B cell (primary cell): Measurements from ENCODE around the gene EPHB6. TPM values are rescaled to one million over a fixed set of nuclear protein-coding genes. Genes with fewer than 3 reads are reported as not detected.

Experiments
- ATAC-seq: fragments of 200-7000 bp; cut with Tn5 transposase; one replicate; pipeline ENCODE4 v1.10.0; 2021; ENCODE audit warnings: low read depth, mild to moderate bottlenecking, moderate number of reproducible peaks, moderate library complexity
- CTCF ChIA-PET: fragments of 350-600 bp; sonication (Branson Sonifier 250); formaldehyde crosslinking; loops from one replicate; lab custom pipeline; 2021; ENCODE audit warnings: antibody characterized with exemption, inconsistent platforms; lab: Charles Lee
- POLR2A ChIA-PET: fragments of 350-600 bp; sonication (Branson Sonifier 250); formaldehyde crosslinking; loops from one replicate; lab custom pipeline; 2021; ENCODE audit warnings: antibody characterized with exemption; lab: Charles Lee
- DNase-seq: peaks from one replicate; pipeline ENCODE4 v3.0.0; 2013
- H2AFZ ChIP-seq: 2 replicates; pipeline ENCODE4 v1.6.1; 2012; ENCODE audit warnings: mild to moderate bottlenecking, low read depth, low read length; ENCODE audit not compliant: insufficient read depth, poor library complexity, severe bottlenecking
- H3K27ac ChIP-seq, 2 donors: 1 replicate in 1 of 2; 2 replicates in 1 of 2; pipeline ENCODE4 v1.5.1; 2012 to 2013; ENCODE audit warnings: low read length in 2 of 2, mild to moderate bottlenecking in 2 of 2, moderate library complexity in 1 of 2
- H3K27me3 ChIP-seq, 4 experiments: fragments of 200-600 bp in 1 of 4; sonication (generic) in 1 of 4; replicated peaks in 1 of 4; 1 replicate in 2 of 4; 2 replicates in 2 of 4; pipeline versions ENCODE4 v1.6.1 to v1.7.0; 2013 to 2016; ENCODE audit warnings: low read length in 3 of 4, mild to moderate bottlenecking in 2 of 4, mixed read lengths in 1 of 4, moderate library complexity in 1 of 4; ENCODE audit not compliant: insufficient read depth in 4 of 4, control insufficient read depth in 3 of 4; ENCODE audit errors: control extremely low read depth in 1 of 4
- H3K36me3 ChIP-seq, 2 experiments: replicated peaks in 1 of 2; 1 replicate in 1 of 2; 2 replicates in 1 of 2; pipeline versions ENCODE4 v1.6.1 to v1.7.1; 2013; ENCODE audit warnings: low read length in 1 of 2; ENCODE audit not compliant: insufficient read depth in 2 of 2, control insufficient read depth in 1 of 2; ENCODE audit errors: control extremely low read depth in 1 of 2, extremely low read depth in 1 of 2
- H3K4me1 ChIP-seq, 2 donors: fragments of 200-600 bp in 1 of 2; sonication (generic) in 1 of 2; 1 replicate in 1 of 2; 2 replicates in 1 of 2; pipeline versions ENCODE4 v1.5.1 to v1.6.1; 2013 to 2017; ENCODE audit warnings: low read length in 2 of 2; ENCODE audit not compliant: control insufficient read depth in 2 of 2, insufficient read depth in 2 of 2
- H3K4me2 ChIP-seq: replicated peaks from 2 replicates; pipeline ENCODE3; 2012; ENCODE audit warnings: mild to moderate bottlenecking, low read depth, low read length; ENCODE audit not compliant: poor library complexity, severe bottlenecking
- H3K4me3 ChIP-seq, 5 experiments: fragments of 200-600 bp in 1 of 5; sonication (generic) in 1 of 5; 1 replicate in 3 of 5; 2 replicates in 2 of 5; pipeline versions ENCODE4 v1.5.1 to v1.7.0; 2011 to 2016; ENCODE audit warnings: low read length in 4 of 5, mild to moderate bottlenecking in 4 of 5, low read depth in 2 of 5, control low read depth in 1 of 5, moderate library complexity in 1 of 5; ENCODE audit not compliant: insufficient read depth in 1 of 5; ENCODE audit errors: control extremely low read depth in 1 of 5, extremely low read depth in 1 of 5
- H3K79me2 ChIP-seq: fragments of 200-600 bp; sonication (generic); one replicate; pipeline ENCODE4 v1.6.0; 2016; ENCODE audit warnings: low read length; ENCODE audit not compliant: control insufficient read depth, insufficient read depth
- H3K9ac ChIP-seq: fragments of 200-600 bp; sonication (generic); 2 replicates; pipeline ENCODE4 v1.6.1; 2017; ENCODE audit warnings: mild to moderate bottlenecking, low read length, moderate library complexity
- H3K9me3 ChIP-seq, 3 donors: one replicate each; pipeline versions ENCODE4 v1.6.1 to v1.7.1; 2013; ENCODE audit warnings: low read length in 2 of 3; ENCODE audit not compliant: control insufficient read depth in 2 of 3, insufficient read depth in 1 of 3; ENCODE audit errors: control extremely low read depth in 1 of 3
- H4K20me1 ChIP-seq: 2 replicates; pipeline ENCODE4 v1.6.0; 2012; ENCODE audit warnings: mild to moderate bottlenecking, low read length; ENCODE audit not compliant: insufficient read depth, control insufficient read depth, poor library complexity, severe bottlenecking
- H3K27ac Mint-ChIP-seq: one replicate; pipeline ENCODE4 v1.8.0; 2021; ENCODE audit warnings: mixed read lengths
- H3K27me3 Mint-ChIP-seq: one replicate; pipeline ENCODE4 v1.8.0; 2021; ENCODE audit warnings: mixed read lengths
- H3K4me1 Mint-ChIP-seq: one replicate; pipeline ENCODE4 v1.8.0; 2021; ENCODE audit warnings: mixed read lengths
- H3K4me3 Mint-ChIP-seq: one replicate; pipeline ENCODE4 v1.8.0; 2021; ENCODE audit warnings: mixed read lengths
- H3K9me3 Mint-ChIP-seq: one replicate; pipeline ENCODE4 v1.8.0; 2022; ENCODE audit warnings: mixed read lengths; ENCODE audit not compliant: insufficient read depth
- CTCF ChIP-seq: fragments of 200-600 bp; IDR thresholded peaks from one replicate; pipeline ENCODE4 v1.8.0; 2022; ENCODE audit warnings: antibody characterized with exemption, mild to moderate bottlenecking
- EZH2 ChIP-seq: IDR thresholded peaks from 2 replicates; pipeline ENCODE4 v1.6.1; 2012; ENCODE audit warnings: borderline replicate concordance, low read depth, mild to moderate bottlenecking, moderate library complexity, low read length; ENCODE audit not compliant: insufficient read depth, poor library complexity, severe bottlenecking
- WGBS: methylation state at CpG from one replicate; pipeline ENCODE4 v1.1.5; 2013; ENCODE audit warnings: missing lambda C conversion rate; ENCODE audit not compliant: insufficient coverage; 5-methylcytosine and 5-hydroxymethylcytosine counted together
- intact Hi-C: fragments of 100-400 bp; cut with micrococcal nuclease; formaldehyde crosslinking; loops from one replicate; pipeline ENCODE4 v1.10.0; 2022
- polyA plus RNA-seq: library from polyadenylated mRNA; depleted of rRNA; stranded (reverse); fragments of >200 nt; gene quantifications from 2 replicates; pipeline ENCODE4 v1.2.3, GENCODE V29; 2012
- total RNA-seq, 2 donors: library from RNA; stranded (reverse); fragments of 120-200 nt in 1 of 2; gene quantifications; 1 replicate in 1 of 2; 2 replicates in 1 of 2; pipeline versions ENCODE4 v1.2.3 to v1.2.4, GENCODE V29; 2013 to 2022

Gene EPHB6
- total and polyA plus RNA-seq, 2 donors (not counting 1 experiment from before 2014, with no cell fraction given): 65.3 to 69.6 TPM

GRCh38 chr7:142805350-142806021 lies 49.4 kb upstream of the EPHB6 start:
- Histone ChIP-seq H3K9ac (no peak overlapping the region), H4K20me1 (no peaks in the 10 kb centered on the region), H3K9me3 (no peaks in the 10 kb centered on the region), H2AFZ (no peak overlapping the region), H3K4me3 (peak overlapping the region in 1 of 5 experiments; percentile 0), H3K27ac (peak overlapping the region; percentile 95 to 99), H3K4me1 (peaks cover 66 to 76% of the 10 kb centered on the region in 2 donors), H3K27me3 (no peaks in the 10 kb centered on the region), H3K4me2 (peak overlapping the region; percentile 63), H3K79me2 (peaks cover 24% of the 10 kb centered on the region), H3K36me3 (peaks cover 3 to 29% of the 10 kb centered on the region in 2 experiments)
- TF ChIP-seq EZH2: no peak
- no peak for TF ChIP-seq CTCF
- peak overlapping the region; percentile 14 for H3K4me3 Mint-ChIP-seq
- ChIA-PET POLR2A (interaction anchor here (14.1 kb wide), 1 partner anchor 14 kb away, joined by 961 read pairs; no protein-coding TSS in a partner anchor), CTCF (interaction anchor here (19.1 kb wide), 1 partner anchor 18 kb away, joined by 1138 read pairs; the partner anchor contains the start of gene PRSS2)
- no peaks in the 10 kb centered on the region for H3K9me3 Mint-ChIP-seq
- intact Hi-C loops: loop anchor here (5.0 kb wide), 2 partner anchors 482 to 577 kb away; partner anchors contain the start of genes CASP2 and ZYX
- DNase-seq (no peak), ATAC-seq (no peak)
- H3K27ac Mint-ChIP-seq: peak overlapping the region; percentile 100
- no CpG with 5 or more reads among the region's 3 CpGs for WGBS
- peaks cover 94% of the 10 kb centered on the region for H3K4me1 Mint-ChIP-seq
- H3K27me3 Mint-ChIP-seq: no peaks in the 10 kb centered on the region

GRCh38 chr7:142806022-142806356 lies 48.9 kb upstream of the EPHB6 start:
- peak overlapping the region; percentile 63 for H3K4me2 ChIP-seq
- DNase-seq (no peak), ATAC-seq (no peak)
- H3K9me3 Mint-ChIP-seq: no peaks in the 10 kb centered on the region
- no peak overlapping the region for H3K4me3 ChIP-seq
- H3K9ac ChIP-seq: no peak overlapping the region
- intact Hi-C loops: loop anchor here (5.0 kb wide), 2 partner anchors 481 to 576 kb away; partner anchors contain the start of genes CASP2 and ZYX
- H3K4me3 Mint-ChIP-seq: no peak overlapping the region
- peak overlapping the region; percentile 100 for H3K27ac Mint-ChIP-seq
- ChIA-PET POLR2A (interaction anchor here (14.1 kb wide), 1 partner anchor 15 kb away, joined by 961 read pairs; no protein-coding TSS in a partner anchor), CTCF (interaction anchor here (19.1 kb wide), 1 partner anchor 19 kb away, joined by 1138 read pairs; the partner anchor contains the start of gene PRSS2)
- peak overlapping the region; percentile 95 to 99 for H3K27ac ChIP-seq
- no peaks in the 10 kb centered on the region for H4K20me1 ChIP-seq
- H3K27me3 Mint-ChIP-seq: no peaks in the 10 kb centered on the region
- H3K4me1 Mint-ChIP-seq: peaks cover 93% of the 10 kb centered on the region
- no peak for TF ChIP-seq EZH2
- no peak for TF ChIP-seq CTCF
- H3K9me3 ChIP-seq: no peaks in the 10 kb centered on the region
- H3K36me3 ChIP-seq: peaks cover 3 to 24% of the 10 kb centered on the region in 2 experiments
- no CpG with 5 or more reads among the region's 2 CpGs for WGBS
- no peaks in the 10 kb centered on the region for H3K27me3 ChIP-seq
- H3K79me2 ChIP-seq: peaks cover 21% of the 10 kb centered on the region
- no peak overlapping the region for H2AFZ ChIP-seq
- H3K4me1 ChIP-seq: peaks cover 69 to 76% of the 10 kb centered on the region in 2 donors
